Endothelial cell of umbilical vein (primary cell): ENCODE data around the gene GALR3. TPM values are rescaled to one million over a fixed set of nuclear protein-coding genes. Genes with fewer than 3 reads are reported as not detected.

Experiments
- BruUV-seq: library from RNA; stranded (reverse); fragments of 400-500 nt; replicated peaks from 2 replicates; lab custom pipeline; 2021; lab: Mats Ljungman, UMichigan
- CTCF ChIA-PET: fragments of 300-600, 350-600 bp; sonication (Branson Sonifier 250); formaldehyde crosslinking; loops from one replicate; lab custom pipeline; 2021; ENCODE audit warnings: antibody characterized with exemption, inconsistent platforms; lab: Charles Lee
- POLR2A ChIA-PET: fragments of 300-600, 350-600 bp; sonication (Branson Sonifier 250); formaldehyde crosslinking; loops from one replicate; lab custom pipeline; 2021; ENCODE audit warnings: antibody characterized with exemption, inconsistent platforms; lab: Charles Lee
- DNase-seq: peaks from one replicate; pipeline ENCODE4 v3.0.0-alpha.2; 2011; ENCODE audit warnings: low read depth, low spot score
- FAIRE-seq: peaks from 2 replicates; lab custom pipeline; 2011; peaks lifted over from hg19 to GRCh38; lab: Jason Lieb, UNC
- H2AFZ ChIP-seq: 2 replicates; pipeline ENCODE4 v1.6.0; 2012; ENCODE audit warnings: low read depth, low read length, control low read depth, inconsistent platforms
- H3K27ac ChIP-seq: 2 replicates; pipeline ENCODE4 v1.5.1; 2011; ENCODE audit warnings: low read depth, mild to moderate bottlenecking, control low read depth, low read length, moderate library complexity; ENCODE audit not compliant: insufficient read depth
- H3K27me3 ChIP-seq, 2 experiments: 2 replicates each; pipeline versions ENCODE4 v1.6.0 to v1.6.1; 2011; ENCODE audit warnings: low read length in 2 of 2, mixed read lengths in 1 of 2; ENCODE audit not compliant: control insufficient read depth in 2 of 2, insufficient read depth in 2 of 2
- H3K36me3 ChIP-seq, 2 experiments: 2 replicates in 1 of 2; 3 replicates in 1 of 2; pipeline ENCODE4 v1.5.1; 2011; ENCODE audit warnings: low read length in 2 of 2, mild to moderate bottlenecking in 1 of 2, moderate library complexity in 1 of 2; ENCODE audit not compliant: control insufficient read depth in 2 of 2, insufficient read depth in 2 of 2; ENCODE audit errors: extremely low read depth in 1 of 2
- H3K4me1 ChIP-seq: 3 replicates; pipeline ENCODE4 v1.5.1; 2011; ENCODE audit warnings: mild to moderate bottlenecking, low read length; ENCODE audit not compliant: control insufficient read depth, insufficient read depth; ENCODE audit errors: extremely low read depth
- H3K4me2 ChIP-seq: 2 replicates; pipeline ENCODE4 v1.6.1; 2011; ENCODE audit warnings: low read length, control low read depth, mixed read lengths; ENCODE audit not compliant: insufficient read depth
- H3K4me3 ChIP-seq, 3 experiments: fragments of 200-600 bp in 1 of 3; sonication (generic), shearing (Covaris generic) in 1 of 3; replicated peaks in 1 of 3; 2 replicates each; pipeline ENCODE4 v1.5.1; 2011 to 2016; ENCODE audit warnings: control low read depth in 3 of 3, low read length in 3 of 3, mild to moderate bottlenecking in 2 of 3, inconsistent platforms in 1 of 3, low read depth in 1 of 3, moderate library complexity in 1 of 3; ENCODE audit not compliant: insufficient read depth in 1 of 3
- H3K79me2 ChIP-seq: 2 replicates; pipeline ENCODE4 v1.6.0; 2012; ENCODE audit warnings: low read length, inconsistent platforms; ENCODE audit not compliant: control insufficient read depth, insufficient read depth
- H3K9ac ChIP-seq: replicated peaks from 2 replicates; pipeline ENCODE3; 2011; ENCODE audit warnings: low read length, control low read depth; ENCODE audit not compliant: insufficient read depth; ENCODE audit errors: extremely low read depth
- H3K9me1 ChIP-seq: replicated peaks from 3 replicates; pipeline ENCODE4 v1.6.0; 2011; ENCODE audit warnings: mild to moderate bottlenecking, low read length; ENCODE audit not compliant: control insufficient read depth, insufficient read depth; ENCODE audit errors: extremely low read depth
- H3K9me3 ChIP-seq: replicated peaks from 2 replicates; pipeline ENCODE4 v1.5.1; 2012; ENCODE audit warnings: low read length, inconsistent platforms; ENCODE audit not compliant: control insufficient read depth, insufficient read depth
- H4K20me1 ChIP-seq: replicated peaks from 2 replicates; pipeline ENCODE3; 2011; ENCODE audit warnings: mild to moderate bottlenecking, low read length; ENCODE audit not compliant: control insufficient read depth, insufficient read depth; ENCODE audit errors: extremely low read depth
- CTCF ChIP-seq, 2 donors: IDR thresholded peaks; 1 replicate in 1 of 2; 2 replicates in 1 of 2; pipeline ENCODE4 v1.5.1; 2011; ENCODE audit warnings: low read length in 2 of 2, mild to moderate bottlenecking in 2 of 2, moderate library complexity in 2 of 2, control low read depth in 1 of 2, inconsistent platforms in 1 of 2, low read depth in 1 of 2; ENCODE audit not compliant: insufficient read depth in 1 of 2; ENCODE audit errors: extremely low read depth in 1 of 2
- EZH2 ChIP-seq: IDR thresholded peaks from 2 replicates; pipeline ENCODE4 v1.6.1; 2012; ENCODE audit warnings: borderline replicate concordance, low read depth, mild to moderate bottlenecking, moderate library complexity, low read length, inconsistent platforms; ENCODE audit not compliant: severe bottlenecking
- FOS ChIP-seq: IDR thresholded peaks from 2 replicates; pipeline ENCODE4 v1.6.1; 2011; ENCODE audit warnings: mild to moderate bottlenecking, low read length, moderate library complexity, borderline replicate concordance; ENCODE audit not compliant: insufficient read depth
- GATA2 ChIP-seq: IDR thresholded peaks from 2 replicates; pipeline ENCODE4 v1.7.0; 2011; ENCODE audit warnings: low read depth, mild to moderate bottlenecking, moderate library complexity, mixed read lengths, low read length; ENCODE audit not compliant: insufficient read length, insufficient read depth
- JUN ChIP-seq: IDR thresholded peaks from 2 replicates; pipeline ENCODE4 v1.6.1; 2011; ENCODE audit warnings: borderline replicate concordance, low read depth; ENCODE audit not compliant: insufficient read length, insufficient read depth
- MAX ChIP-seq: IDR thresholded peaks from 2 replicates; pipeline ENCODE4 v1.6.1; 2011; ENCODE audit not compliant: insufficient read depth, insufficient read length
- MYC ChIP-seq: IDR thresholded peaks from one replicate; pipeline ENCODE4 v1.6.1; 2011; ENCODE audit warnings: mild to moderate bottlenecking, low read depth, low read length
- POLR2A ChIP-seq: IDR thresholded peaks from 2 replicates; pipeline ENCODE4 v1.6.1; 2012; ENCODE audit warnings: low read depth, mild to moderate bottlenecking, control low read depth, low read length
- POLR2AphosphoS5 ChIP-seq: IDR thresholded peaks from 2 replicates; pipeline ENCODE4 v1.6.1; 2012; ENCODE audit warnings: low read depth, mild to moderate bottlenecking, control low read depth, low read length, moderate library complexity; ENCODE audit not compliant: insufficient read depth
- dilution Hi-C: fragments of 300-500 bp; cut with MboI; formaldehyde crosslinking; loops from one replicate; pipeline ENCODE4 v1.15.0; 2019; ENCODE audit warnings: low sequenced_read_pairs; ENCODE audit not compliant: extremely low pct_ligation_motif_present
- intact Hi-C: fragments of 100-400 bp; cut with micrococcal nuclease; formaldehyde crosslinking; loops from one replicate; pipeline ENCODE4 v1.10.0; 2022
- polyA plus RNA-seq, 4 experiments: library from polyadenylated mRNA; depleted of rRNA in 3 of 4; stranded (reverse) in 3 of 4; unstranded in 1 of 4; fragments of >200 nt; gene quantifications; 2 replicates each; pipeline versions ENCODE4 v1.2.1 to v1.2.3, GENCODE V29; 2011 to 2012; ENCODE audit warnings: missing spikeins in 1 of 4
- total RNA-seq: library from RNA; stranded (reverse); gene quantifications from 2 replicates; pipeline ENCODE4 v1.2.3, GENCODE V29; 2021

GALR3 gene
- total and polyA plus RNA-seq, 2 donors (not counting 3 experiments of a cell fraction or from before 2014, with no cell fraction given): not detected

DNA sequence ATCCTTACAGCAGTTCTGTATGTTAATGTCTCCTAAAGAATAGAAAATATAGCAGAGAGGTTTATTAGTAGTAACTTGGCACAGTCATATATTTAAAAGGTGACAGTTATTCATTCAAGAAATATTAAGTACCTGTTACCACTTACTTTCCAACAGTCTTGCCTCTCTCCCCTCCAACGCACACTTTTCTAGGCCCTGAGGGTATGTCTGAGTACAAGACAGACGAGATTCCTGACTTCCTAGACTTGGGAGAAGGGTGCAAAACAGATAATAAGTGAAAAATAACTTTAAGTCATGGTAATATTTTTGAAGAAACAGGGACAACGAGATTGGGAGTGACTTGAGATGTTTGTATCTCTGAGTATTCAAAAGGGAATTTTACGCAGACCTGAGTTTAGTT is 27.6 kb downstream of the GALR3 start:
- BruUV-seq: no TSS peak
- Histone ChIP-seq H3K27ac (no peak overlapping the region), H3K36me3 (peaks cover 21 to 29% of the 10 kb centered on the region in 2 experiments), H3K4me3 (no peak overlapping the region), H3K4me1 (peaks cover 17% of the 10 kb centered on the region), H3K79me2 (peaks cover 65% of the 10 kb centered on the region), H3K9ac (no peak overlapping the region), H4K20me1 (peaks cover 7% of the 10 kb centered on the region), H3K9me3 (no peaks in the 10 kb centered on the region), H2AFZ (no peak overlapping the region), H3K9me1 (no peaks in the 10 kb centered on the region), H3K27me3 (no peaks in the 10 kb centered on the region), H3K4me2 (peak overlapping the region; percentile 94)
- CTCF ChIA-PET: no interaction called here
- dilution Hi-C loops (no loop called here), intact Hi-C loops (no loop called here)
- TF ChIP-seq POLR2A (no peak), EZH2 (no peak), GATA2 (no peak), CTCF (IDR thresholded peaks at IDR 0.05; ENCODE audit: extremely low read depth in 1 of 2, insufficient read depth in 1 of 2, low read depth in 1 of 2, low read length in 2 of 2) (no peak), JUN (no peak), MYC (no peak), POLR2AphosphoS5 (no peak), MAX (no peak), FOS (no peak)
- FAIRE-seq (no peak), DNase-seq (no peak)
- POLR2A ChIA-PET: no interaction called here
